SU-DHL-6 (cell line): Measurements from ENCODE around the gene KICS2.

ENCODE experiments used
- H2AFZ ChIP-seq: fragments of 200-600 bp; sonication (generic); 2 replicates; pipeline ENCODE4 v1.6.1; 2014; ENCODE audit warnings: low read depth, mild to moderate bottlenecking, moderate library complexity, mixed read lengths, antibody characterized with exemption, low read length; ENCODE audit not compliant: severe bottlenecking
- H3F3A ChIP-seq: fragments of 200-600 bp; shearing (Covaris generic); 2 replicates; pipeline ENCODE4 v1.6.0; 2016; ENCODE audit warnings: antibody characterized with exemption, mild to moderate bottlenecking; ENCODE audit not compliant: insufficient read depth
- H3K27ac ChIP-seq: fragments of 200-600 bp; sonication (generic); 2 replicates; pipeline ENCODE4 v1.5.1; 2016; ENCODE audit warnings: low read depth, mild to moderate bottlenecking, low read length, moderate library complexity, mixed read lengths
- H3K27me3 ChIP-seq: fragments of 200-600 bp; sonication (generic), shearing (Covaris generic); 2 replicates; pipeline ENCODE4 v1.6.0; 2014; ENCODE audit warnings: mild to moderate bottlenecking, low read length
- H3K36me3 ChIP-seq: fragments of 200-600 bp; sonication (generic); 2 replicates; pipeline ENCODE4 v1.6.1; 2014; ENCODE audit warnings: mild to moderate bottlenecking, low read length, mixed read lengths
- H3K4me2 ChIP-seq: fragments of 300-600, 200-600 bp; shearing (Covaris generic), sonication (generic); 2 replicates; pipeline ENCODE4 v1.6.0; 2014; ENCODE audit warnings: low read length, low read depth, mild to moderate bottlenecking; ENCODE audit not compliant: poor library complexity, severe bottlenecking
- H3K4me3 ChIP-seq: fragments of 200-600 bp; sonication (generic); 2 replicates; pipeline ENCODE4 v1.5.1; 2014; ENCODE audit warnings: antibody characterized with exemption, low read length, mild to moderate bottlenecking, mixed read lengths; ENCODE audit not compliant: insufficient read depth, poor library complexity, severe bottlenecking
- H3K79me2 ChIP-seq: fragments of 200-600 bp; sonication (generic); 2 replicates; pipeline ENCODE4 v1.6.1; 2014; ENCODE audit warnings: mild to moderate bottlenecking, low read length, moderate library complexity; ENCODE audit not compliant: insufficient read depth
- H3K9ac ChIP-seq: fragments of 200-600 bp; sonication (generic); 2 replicates; pipeline ENCODE4 v1.7.0; 2014; ENCODE audit warnings: mild to moderate bottlenecking, low read length
- H3K9me2 ChIP-seq: fragments of 200-600 bp; sonication (generic); replicated peaks from 2 replicates; pipeline ENCODE4 v1.6.1; 2014; ENCODE audit warnings: low read length; ENCODE audit not compliant: insufficient read depth
- H3K9me3 ChIP-seq: fragments of 200-600 bp; sonication (generic); 2 replicates; pipeline ENCODE4 v1.6.1; 2014; ENCODE audit warnings: low read length, mixed read lengths; ENCODE audit not compliant: insufficient read depth
- H4K20me1 ChIP-seq: fragments of 200-600 bp; sonication (generic); 2 replicates; pipeline ENCODE4 v1.6.1; 2014; ENCODE audit warnings: low read depth, mild to moderate bottlenecking, antibody characterized with exemption, low read length, moderate library complexity, mixed read lengths
- CTCF ChIP-seq: fragments of 200-600 bp; sonication (generic); IDR thresholded peaks from one replicate; pipeline ENCODE4 v1.5.1; 2017; ENCODE audit warnings: antibody characterized with exemption, mild to moderate bottlenecking, low read length, moderate library complexity; ENCODE audit not compliant: insufficient read depth, poor library complexity, severe bottlenecking
- EZH2phosphoT487 ChIP-seq: fragments of 200-600 bp; sonication (generic), shearing (Covaris generic); conservative IDR thresholded peaks from 2 replicates; pipeline ENCODE4 v1.6.1; 2018; ENCODE audit warnings: mild to moderate bottlenecking, antibody characterized with exemption, low read length, moderate library complexity, mixed read lengths

Gene KICS2

GRCh38 chr12:64207453-64207852 is 14.6 kb downstream of the KICS2 start:
- Histone ChIP-seq H3K27ac (no peak overlapping the region), H4K20me1 (no peaks in the 10 kb centered on the region), H2AFZ (no peak overlapping the region)

GRCh38 chr12:64205542-64205941 is 16.6 kb downstream of the KICS2 start:
- TF ChIP-seq EZH2phosphoT487 (no peak), CTCF (no peak)

More at GRCh38 chr12:64207453-64207852, 14.6 kb downstream of the KICS2 start:
- Histone ChIP-seq H3K4me2 (no peak overlapping the region), H3K79me2 (no peaks in the 10 kb centered on the region), H3K9ac (no peak overlapping the region), H3K9me3 (no peaks in the 10 kb centered on the region), H3K4me3 (no peak overlapping the region), H3K27me3 (no peaks in the 10 kb centered on the region), H3F3A (0 out of 2 replicates have a peak, but pooled peaks cover 3% of the 10 kb centered on the region), H3K9me2 (no peaks in the 10 kb centered on the region), H3K36me3 (peaks cover 13% of the 10 kb centered on the region; the same call in 1 of the 2 replicates)
- TF ChIP-seq EZH2phosphoT487 (no peak), CTCF (no peak)

GRCh38 chr12:64203775-64204174 is 18.3 kb downstream of the KICS2 start:
- no peak overlapping the region for H3K4me3 ChIP-seq
- peaks cover 9% of the 10 kb centered on the region; the same call in 1 of the 2 replicates for H3K36me3 ChIP-seq
- H3K9me3 ChIP-seq, result no peaks in the 10 kb centered on the region
- no peaks in the 10 kb centered on the region for H3K79me2 ChIP-seq
- no peaks in the 10 kb centered on the region for H3K9me2 ChIP-seq
- H3K27ac ChIP-seq, result no peak overlapping the region
- H3K9ac ChIP-seq, result no peak overlapping the region
- H3F3A ChIP-seq, result no peaks in the 10 kb centered on the region
- TF ChIP-seq EZH2phosphoT487 (no peak), CTCF (no peak)
- no peak overlapping the region for H3K4me2 ChIP-seq
- no peaks in the 10 kb centered on the region for H3K27me3 ChIP-seq
- no peaks in the 10 kb centered on the region for H4K20me1 ChIP-seq
- H2AFZ ChIP-seq, result no peak overlapping the region

More at GRCh38 chr12:64205542-64205941, 16.6 kb downstream of the KICS2 start:
- Histone ChIP-seq H3K79me2 (no peaks in the 10 kb centered on the region), H3K27me3 (no peaks in the 10 kb centered on the region), H4K20me1 (no peaks in the 10 kb centered on the region), H3K9ac (no peak overlapping the region), H2AFZ (no peak overlapping the region), H3K4me2 (no peak overlapping the region), H3F3A (no peaks in the 10 kb centered on the region), H3K27ac (no peak overlapping the region), H3K4me3 (no peak overlapping the region), H3K36me3 (peaks cover 9% of the 10 kb centered on the region; the same call in 1 of the 2 replicates), H3K9me2 (no peaks in the 10 kb centered on the region), H3K9me3 (no peaks in the 10 kb centered on the region)
